ENCODE measurements around the gene THY1. TPM values are rescaled to one million over a fixed set of nuclear protein-coding genes. Genes with fewer than 3 reads are reported as not detected.

Gene THY1
- total RNA-seq, 1 donor from 2014 or later: 75.4 TPM

DNA sequence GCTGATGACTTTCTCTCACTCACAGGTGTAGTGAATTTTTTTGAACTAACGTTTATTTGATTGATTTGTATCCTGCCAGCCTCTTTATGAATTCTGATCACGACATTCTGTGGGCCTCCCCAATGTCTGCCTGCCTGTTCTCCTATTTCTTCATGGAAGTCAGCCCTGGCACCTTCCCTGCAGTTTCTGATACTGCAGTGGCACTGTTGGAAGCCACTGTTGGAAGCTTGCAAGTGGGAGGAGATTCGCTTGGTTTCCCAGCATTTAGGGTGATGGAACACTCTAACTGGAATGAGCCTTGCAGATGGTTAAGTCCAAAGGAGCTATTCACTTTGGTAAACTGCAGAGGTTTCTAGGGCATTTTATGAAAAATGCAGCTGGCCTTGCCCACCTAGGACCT is 1.3 kb upstream of the THY1 start:
- peaks cover 4% of the 10 kb centered on the region for H3K36me3 Mint-ChIP-seq (ENCODE audit: low read depth)
- H3K4me1 Mint-ChIP-seq: peaks cover 33% of the 10 kb centered on the region
- TF ChIP-seq, protein P1, sequence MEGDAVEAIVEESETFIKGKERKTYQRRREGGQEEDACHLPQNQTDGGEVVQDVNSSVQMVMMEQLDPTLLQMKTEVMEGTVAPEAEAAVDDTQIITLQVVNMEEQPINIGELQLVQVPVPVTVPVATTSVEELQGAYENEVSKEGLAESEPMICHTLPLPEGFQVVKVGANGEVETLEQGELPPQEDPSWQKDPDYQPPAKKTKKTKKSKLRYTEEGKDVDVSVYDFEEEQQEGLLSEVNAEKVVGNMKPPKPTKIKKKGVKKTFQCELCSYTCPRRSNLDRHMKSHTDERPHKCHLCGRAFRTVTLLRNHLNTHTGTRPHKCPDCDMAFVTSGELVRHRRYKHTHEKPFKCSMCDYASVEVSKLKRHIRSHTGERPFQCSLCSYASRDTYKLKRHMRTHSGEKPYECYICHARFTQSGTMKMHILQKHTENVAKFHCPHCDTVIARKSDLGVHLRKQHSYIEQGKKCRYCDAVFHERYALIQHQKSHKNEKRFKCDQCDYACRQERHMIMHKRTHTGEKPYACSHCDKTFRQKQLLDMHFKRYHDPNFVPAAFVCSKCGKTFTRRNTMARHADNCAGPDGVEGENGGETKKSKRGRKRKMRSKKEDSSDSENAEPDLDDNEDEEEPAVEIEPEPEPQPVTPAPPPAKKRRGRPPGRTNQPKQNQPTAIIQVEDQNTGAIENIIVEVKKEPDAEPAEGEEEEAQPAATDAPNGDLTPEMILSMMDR (conservative IDR thresholded peaks at IDR 0.05): no peak
- H3K27me3 Mint-ChIP-seq (ENCODE audit: low read depth): peaks cover 14% of the 10 kb centered on the region
- DNase-seq (ENCODE audit: low read depth, low spot score): no peak
- no peak overlapping the region for H3K27ac Mint-ChIP-seq (ENCODE audit: unreplicated experiment)
- peak overlapping the region; percentile 94 for H3K4me3 Mint-ChIP-seq
- peaks cover 2% of the 10 kb centered on the region for H3K9me3 Mint-ChIP-seq

DNA sequence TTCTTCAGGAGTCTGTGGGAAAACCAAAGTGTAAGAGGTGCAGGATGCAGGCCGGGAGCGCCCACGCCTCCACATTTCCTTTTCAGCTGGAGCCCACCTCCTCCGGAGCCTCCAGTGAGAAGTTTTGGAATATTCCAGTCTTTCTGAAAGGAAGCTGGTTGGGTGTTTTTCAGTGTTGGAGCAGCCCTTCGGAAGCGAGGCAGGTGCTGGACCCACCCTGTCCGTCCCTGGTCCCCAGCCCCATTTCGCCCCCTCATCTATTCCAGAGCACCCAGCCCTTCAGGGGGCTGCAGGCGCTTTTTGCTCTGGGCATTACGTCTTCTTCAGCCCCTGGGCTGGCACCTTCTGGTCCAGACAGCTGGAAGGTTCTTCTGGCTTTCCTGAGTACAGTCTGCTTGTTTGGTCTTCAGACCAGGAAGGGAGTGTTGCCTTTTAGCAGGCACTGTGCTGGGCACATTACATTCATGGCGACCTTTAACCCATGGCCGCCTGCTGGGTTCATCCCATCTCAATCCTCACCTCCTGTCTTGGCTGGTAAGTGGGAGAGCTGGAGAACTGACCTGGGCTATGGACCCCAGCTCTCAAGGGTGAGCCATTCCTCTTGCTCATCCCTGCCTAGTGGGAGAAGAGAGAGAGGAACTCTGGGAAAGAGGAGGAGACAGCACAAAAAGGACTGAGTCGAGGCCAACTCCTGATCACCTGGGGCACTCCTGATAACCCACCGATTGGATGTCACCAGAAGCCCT is 710 bp upstream of the THY1 start:
- peaks cover 2% of the 10 kb centered on the region for H3K9me3 Mint-ChIP-seq

DNA sequence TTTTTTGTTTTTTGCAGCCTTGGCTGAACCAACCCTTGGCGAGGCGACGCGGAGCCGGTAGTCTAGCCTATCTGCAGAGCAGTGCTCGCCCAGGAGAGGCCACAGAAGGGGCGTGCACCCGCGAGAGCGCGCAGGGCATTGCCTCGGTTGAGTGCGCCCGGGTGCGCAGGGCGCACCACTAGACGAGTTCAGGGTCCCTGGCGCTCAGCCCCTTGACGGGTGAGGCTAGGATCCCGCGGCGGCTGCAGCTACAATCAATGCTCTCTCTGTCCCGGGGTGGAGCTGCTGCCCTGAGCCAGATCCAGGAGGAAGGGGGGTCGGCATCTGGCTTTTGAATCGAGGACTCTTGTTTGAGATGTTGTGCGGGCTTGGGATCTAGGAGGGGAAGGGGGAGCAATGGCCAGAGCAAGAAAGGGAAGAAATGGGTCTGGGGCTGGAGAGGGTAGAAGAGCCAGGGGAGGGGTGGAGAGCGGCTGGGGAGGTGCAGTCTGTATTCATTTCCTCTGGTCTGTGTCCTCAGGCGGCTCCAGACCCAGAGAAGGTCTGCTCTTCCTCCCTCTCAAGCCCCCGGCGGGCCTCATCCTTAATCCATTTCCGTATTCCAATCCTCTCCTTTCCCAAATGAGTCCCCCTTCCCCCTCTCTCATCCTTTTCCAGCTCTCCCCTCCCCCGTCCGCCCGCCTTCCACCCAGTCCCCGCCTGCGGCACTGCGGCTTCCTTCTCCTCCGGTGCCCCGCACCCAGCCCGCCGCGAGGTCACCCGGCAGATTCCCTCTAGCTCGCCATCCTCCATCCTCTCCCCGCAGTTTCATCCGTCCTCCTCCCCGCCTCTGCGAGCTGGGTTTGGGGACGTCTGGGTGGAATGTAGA is 797 bp downstream of the THY1 start:
- Mint-ChIP-seq H3K27me3 (ENCODE audit: low read depth) (peaks cover 14% of the 10 kb centered on the region), H3K4me1 (peaks cover 36% of the 10 kb centered on the region), H3K27ac (ENCODE audit: unreplicated experiment) (peak overlapping the region; percentile 16), H3K36me3 (ENCODE audit: low read depth) (peaks cover 8% of the 10 kb centered on the region), H3K9me3 (no peaks in the 10 kb centered on the region), H3K4me3 (peak overlapping the region; percentile 94)
- TF ChIP-seq, protein P1 (conservative IDR thresholded peaks at IDR 0.05): no peak
- DNase-seq (ENCODE audit: low read depth, low spot score): peak; percentile 48

More for the DNA sequence above, 710 bp upstream of the THY1 start:
- TF ChIP-seq, protein P1 (conservative IDR thresholded peaks at IDR 0.05): no peak
- no peak overlapping the region for H3K27ac Mint-ChIP-seq (ENCODE audit: unreplicated experiment)
- H3K4me1 Mint-ChIP-seq: peaks cover 33% of the 10 kb centered on the region
- peaks cover 4% of the 10 kb centered on the region for H3K36me3 Mint-ChIP-seq (ENCODE audit: low read depth)
- H3K27me3 Mint-ChIP-seq (ENCODE audit: low read depth): peaks cover 14% of the 10 kb centered on the region
- peak overlapping the region; percentile 94 for H3K4me3 Mint-ChIP-seq
- no peak for DNase-seq (ENCODE audit: low read depth, low spot score)

DNA sequence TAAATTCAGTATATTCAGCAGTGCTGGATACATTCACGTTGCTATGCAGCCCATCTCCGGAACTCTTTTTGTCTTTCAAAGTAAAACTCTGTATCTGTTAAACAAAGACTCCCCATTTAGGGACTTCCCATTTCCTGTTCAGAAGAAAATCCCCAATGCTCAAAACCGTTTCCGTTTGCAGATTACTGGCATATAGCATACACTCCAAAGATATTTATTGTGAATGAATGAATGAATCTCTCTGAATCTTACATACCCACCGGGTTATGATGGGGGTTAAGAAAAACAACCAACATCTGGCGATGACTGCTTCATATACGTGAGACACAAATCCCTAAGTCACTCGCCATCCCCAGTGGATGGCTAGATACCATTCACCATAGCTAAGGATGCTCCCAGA is 1.6 kb downstream of the THY1 start:
- no peak overlapping the region for H3K27ac Mint-ChIP-seq (ENCODE audit: unreplicated experiment)
- H3K9me3 Mint-ChIP-seq: no peaks in the 10 kb centered on the region
- DNase-seq (ENCODE audit: low read depth, low spot score): no peak
- H3K27me3 Mint-ChIP-seq (ENCODE audit: low read depth): peaks cover 14% of the 10 kb centered on the region
- peaks cover 8% of the 10 kb centered on the region for H3K36me3 Mint-ChIP-seq (ENCODE audit: low read depth)
- H3K4me3 Mint-ChIP-seq: peak overlapping the region; percentile 94
- peaks cover 36% of the 10 kb centered on the region for H3K4me1 Mint-ChIP-seq
- TF ChIP-seq, protein P1 (conservative IDR thresholded peaks at IDR 0.05): no peak

DNA sequence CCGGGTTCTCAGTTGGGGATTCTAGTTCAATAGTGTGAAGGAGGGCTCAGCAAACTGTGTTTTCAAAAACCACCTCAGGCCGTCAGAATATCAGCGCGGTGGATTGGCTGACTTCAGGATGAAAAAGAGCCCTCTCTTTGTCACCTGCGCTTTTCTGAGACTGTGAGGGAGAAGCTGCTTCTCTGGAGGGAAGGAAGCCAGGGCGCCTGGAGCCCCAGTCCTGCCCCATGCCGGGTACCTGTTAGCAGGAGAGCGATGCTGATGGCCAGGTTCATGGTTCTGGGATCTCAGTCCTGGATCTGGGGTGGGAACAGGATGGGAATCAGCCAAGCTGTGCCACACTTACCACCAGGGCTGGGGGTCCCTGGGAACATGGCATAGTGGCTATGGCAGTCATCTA is 2.3 kb downstream of the THY1 start:
- peaks cover 36% of the 10 kb centered on the region for H3K4me1 Mint-ChIP-seq
- no peak overlapping the region for H3K27ac Mint-ChIP-seq (ENCODE audit: unreplicated experiment)
- TF ChIP-seq, protein P1 (conservative IDR thresholded peaks at IDR 0.05): no peak
- peaks cover 8% of the 10 kb centered on the region for H3K36me3 Mint-ChIP-seq (ENCODE audit: low read depth)
- H3K9me3 Mint-ChIP-seq: no peaks in the 10 kb centered on the region
- H3K4me3 Mint-ChIP-seq: peak overlapping the region; percentile 94
- peaks cover 14% of the 10 kb centered on the region for H3K27me3 Mint-ChIP-seq (ENCODE audit: low read depth)
- DNase-seq (ENCODE audit: low read depth, low spot score): no peak
